Gastrocnemius medialis (tissue), 4 donors: ENCODE measurements around the gene ZFP92.

Experiments
- POLR2A ChIP-seq, 2 donors: fragments of 450-650 bp; IDR thresholded peaks; one replicate each; pipeline ENCODE4 v1.6.1; 2017; ENCODE audit warnings: antibody characterized with exemption in 2 of 2, mild to moderate bottlenecking in 2 of 2, moderate library complexity in 2 of 2
- TF ChIP-seq, protein P1 (sequence below), 5 experiments: fragments of 450-650 bp in 3 of 5; fragments of 200-600 bp in 2 of 5; sonication (generic) in 2 of 5; IDR thresholded peaks in 4 of 5; conservative IDR thresholded peaks in 1 of 5; 1 replicate in 4 of 5; 2 replicates in 1 of 5; pipeline ENCODE4 v1.5.1; 2016 to 2019; ENCODE audit warnings: antibody characterized with exemption in 5 of 5, mild to moderate bottlenecking in 3 of 5, moderate library complexity in 3 of 5

DNA sequence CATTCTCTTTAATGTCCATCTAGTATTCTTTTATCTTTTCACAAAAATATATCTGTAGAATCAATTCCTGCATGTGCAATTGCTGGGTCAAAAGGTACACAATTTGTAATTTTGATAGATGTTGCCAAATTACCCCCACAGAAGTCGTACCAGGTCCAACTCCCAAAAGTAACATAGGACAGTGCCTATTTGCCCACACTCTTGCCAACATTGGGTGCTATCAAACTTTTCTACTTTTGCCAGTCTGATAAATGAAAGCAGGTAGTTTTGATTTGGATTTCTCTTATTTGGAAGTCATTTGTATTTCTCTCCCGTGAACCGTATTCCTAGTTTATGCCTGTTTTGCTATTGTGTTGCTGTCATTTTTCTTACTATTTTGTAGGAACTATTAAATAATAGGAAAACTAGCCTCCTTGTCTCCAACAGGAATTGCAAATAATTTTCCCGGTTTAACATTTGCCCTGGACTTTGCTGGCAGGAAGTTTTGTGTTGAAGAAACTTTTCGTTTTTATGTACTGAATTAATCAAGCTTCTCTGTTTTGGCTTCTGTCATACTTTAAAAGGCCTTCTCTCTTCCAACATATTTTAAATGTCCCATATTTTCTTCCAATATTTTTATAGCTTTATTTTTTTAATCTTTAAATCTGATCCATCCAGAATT, 44.3 kb upstream of the ZFP92 start:
- no peak for TF ChIP-seq POLR2A (IDR thresholded peaks at IDR 0.05)
- TF ChIP-seq, protein P1, sequence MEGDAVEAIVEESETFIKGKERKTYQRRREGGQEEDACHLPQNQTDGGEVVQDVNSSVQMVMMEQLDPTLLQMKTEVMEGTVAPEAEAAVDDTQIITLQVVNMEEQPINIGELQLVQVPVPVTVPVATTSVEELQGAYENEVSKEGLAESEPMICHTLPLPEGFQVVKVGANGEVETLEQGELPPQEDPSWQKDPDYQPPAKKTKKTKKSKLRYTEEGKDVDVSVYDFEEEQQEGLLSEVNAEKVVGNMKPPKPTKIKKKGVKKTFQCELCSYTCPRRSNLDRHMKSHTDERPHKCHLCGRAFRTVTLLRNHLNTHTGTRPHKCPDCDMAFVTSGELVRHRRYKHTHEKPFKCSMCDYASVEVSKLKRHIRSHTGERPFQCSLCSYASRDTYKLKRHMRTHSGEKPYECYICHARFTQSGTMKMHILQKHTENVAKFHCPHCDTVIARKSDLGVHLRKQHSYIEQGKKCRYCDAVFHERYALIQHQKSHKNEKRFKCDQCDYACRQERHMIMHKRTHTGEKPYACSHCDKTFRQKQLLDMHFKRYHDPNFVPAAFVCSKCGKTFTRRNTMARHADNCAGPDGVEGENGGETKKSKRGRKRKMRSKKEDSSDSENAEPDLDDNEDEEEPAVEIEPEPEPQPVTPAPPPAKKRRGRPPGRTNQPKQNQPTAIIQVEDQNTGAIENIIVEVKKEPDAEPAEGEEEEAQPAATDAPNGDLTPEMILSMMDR (IDR thresholded peaks at IDR 0.05 in 4 of 5, conservative IDR thresholded peaks at IDR 0.05 in 1 of 5), result no peak
